ENCODE data around the gene TMEM205. TPM values are rescaled to one million over a fixed set of nuclear protein-coding genes. Genes with fewer than 3 reads are reported as not detected.

Gene TMEM205
- total and polyA plus RNA-seq, 2 of the 13 experiments (the other 11 are each of a cell fraction or from before 2014, with no cell fraction given), result 45.5 to 98.7 TPM

- TF ChIP-seq ZNF232 (CRISPR knock-in tag; IDR thresholded peaks at IDR 0.05; ENCODE audit: borderline replicate concordance) (no peak), DMTF1 (CRISPR knock-in tag; IDR thresholded peaks at IDR 0.05) (no peak), TBL1XR1 (IDR thresholded peaks at IDR 0.05; ENCODE audit: borderline replicate concordance, low read length, partially characterized antibody) (no peak), CBX5 (CRISPR knock-in tag; IDR thresholded peaks at IDR 0.05; ENCODE audit: borderline replicate concordance) (peak; percentile 92; the same call in 1 of the 2 replicates), ZFAT (CRISPR knock-in tag; conservative IDR thresholded peaks at IDR 0.05) (no peak), SRSF1 (optimal IDR thresholded peaks at IDR 0.05; ENCODE audit: low read depth, low read length) (no peak), ZNF704 (CRISPR knock-in tag; IDR thresholded peaks at IDR 0.05; ENCODE audit: borderline replicate concordance) (0 out of 2 replicates have a peak, but pooled peaks have one; percentile 13), ZNF597 (CRISPR knock-in tag; IDR thresholded peaks at IDR 0.05) (no peak), ZBTB3 (CRISPR knock-in tag; IDR thresholded peaks at IDR 0.05; ENCODE audit: borderline replicate concordance, low read depth) (no peak), RXRA (CRISPR knock-in tag; IDR thresholded peaks at IDR 0.05) (peak; percentile 69), ZSCAN30 (CRISPR knock-in tag; IDR thresholded peaks at IDR 0.05) (no peak), HNF1B (CRISPR knock-in tag; IDR thresholded peaks at IDR 0.05) (peak; percentile 93), RBAK (CRISPR knock-in tag; IDR thresholded peaks at IDR 0.05) (no peak), HNRNPUL1 (IDR thresholded peaks at IDR 0.05; ENCODE audit: low read depth, low read length) (no peak), ZNF431 (CRISPR knock-in tag; IDR thresholded peaks at IDR 0.05; ENCODE audit: borderline replicate concordance, low read depth) (no peak), ISX (CRISPR knock-in tag; conservative IDR thresholded peaks at IDR 0.05) (no peak), HOXA9 (CRISPR knock-in tag; IDR thresholded peaks at IDR 0.05; ENCODE audit: borderline replicate concordance) (no peak), PAXIP1 (CRISPR knock-in tag; conservative IDR thresholded peaks at IDR 0.05) (peak; percentile 37; the same call in 1 of the 2 replicates)
Measured at GRCh38 chr19:11380653-11381537, 34.8 kb upstream of the TMEM205 start (continued).
